ENCODE measurements around the gene TLR5. TPM values are rescaled to one million over a fixed set of nuclear protein-coding genes. Genes with fewer than 3 reads are reported as not detected.

TLR5 gene
- total RNA-seq, 4 donors from 2014 or later: 7.6 to 16.4 (median 8.9) TPM

GRCh38 chr1:223136086-223136485 is 7.0 kb downstream of the TLR5 start:
- intact Hi-C loops (cut with DNase I; ENCODE audit: low total_unique reads): no loop called here
- DNase-seq: no peak
- TF ChIP-seq POLR2A (IDR thresholded peaks at IDR 0.05) (no peak), CTCF (IDR thresholded peaks at IDR 0.05) (no peak)

GRCh38 chr1:223135176-223135942 is 7.7 kb downstream of the TLR5 start:
- Histone ChIP-seq H3K27ac (peak overlapping the region in 1 of 2 donors; percentile 26), H3K36me3 (no peaks in the 10 kb centered on the region), H3K4me3 (no peak overlapping the region), H3K9me3 (no peaks in the 10 kb centered on the region), H3K27me3 (no peaks in the 10 kb centered on the region), H3K4me1 (peaks cover 0 to 5% of the 10 kb centered on the region in 2 donors)
- intact Hi-C loops (cut with DNase I; ENCODE audit: low total_unique reads): no loop called here
- no peak for TF ChIP-seq CTCF (IDR thresholded peaks at IDR 0.05)
- no peak for TF ChIP-seq POLR2A (IDR thresholded peaks at IDR 0.05)
- DNase-seq: peak; percentile 36 to 53

More at GRCh38 chr1:223136086-223136485, 7.0 kb downstream of the TLR5 start:
- H3K4me1 ChIP-seq: peaks cover 0 to 5% of the 10 kb centered on the region in 2 donors
- peak overlapping the region in 1 of 2 donors; percentile 26 for H3K27ac ChIP-seq
- H3K36me3 ChIP-seq: no peaks in the 10 kb centered on the region
- H3K9me3 ChIP-seq: no peaks in the 10 kb centered on the region
- H3K4me3 ChIP-seq: no peak overlapping the region
- no peaks in the 10 kb centered on the region for H3K27me3 ChIP-seq

- Histone ChIP-seq H3K27me3 (no peaks in the 10 kb centered on the region), H3K4me1 (peaks cover 0 to 5% of the 10 kb centered on the region in 2 donors), H3K4me3 (peak overlapping the region; percentile 24 to 30), H3K36me3 (no peaks in the 10 kb centered on the region), H3K27ac (peak overlapping the region; percentile 53 to 73), H3K9me3 (no peaks in the 10 kb centered on the region)
- peak; percentile 82 to 84 for DNase-seq
- intact Hi-C loops (cut with DNase I; ENCODE audit: low total_unique reads): no loop called here
- TF ChIP-seq POLR2A (IDR thresholded peaks at IDR 0.05) (no peak), CTCF (IDR thresholded peaks at IDR 0.05) (peak; percentile 90 to 98 (median 94))
Observed at GRCh38 chr1:223133824-223134435, 9.1 kb downstream of the TLR5 start.

- H3K27ac ChIP-seq: peak overlapping the region; percentile 31 to 53
- H3K4me3 ChIP-seq: no peak overlapping the region
- H3K36me3 ChIP-seq: no peaks in the 10 kb centered on the region
- TF ChIP-seq CTCF (IDR thresholded peaks at IDR 0.05) (no peak), POLR2A (IDR thresholded peaks at IDR 0.05) (no peak)
- no peaks in the 10 kb centered on the region for H3K9me3 ChIP-seq
- no peak for DNase-seq
- no peaks in the 10 kb centered on the region for H3K27me3 ChIP-seq
- peaks cover 0 to 5% of the 10 kb centered on the region in 2 donors for H3K4me1 ChIP-seq
- intact Hi-C loops (cut with DNase I; ENCODE audit: low total_unique reads): no loop called here
Observed at GRCh38 chr1:223133306-223133823, 9.7 kb downstream of the TLR5 start.

All from uterus (tissue), 4 donors.